ENCODE measurements around the gene CYB561A3. TPM values are rescaled to one million over a fixed set of nuclear protein-coding genes. Genes with fewer than 3 reads are reported as not detected.

Gene CYB561A3
- polyA plus RNA-seq, 1 experiment, result 34.5 TPM

DNA sequence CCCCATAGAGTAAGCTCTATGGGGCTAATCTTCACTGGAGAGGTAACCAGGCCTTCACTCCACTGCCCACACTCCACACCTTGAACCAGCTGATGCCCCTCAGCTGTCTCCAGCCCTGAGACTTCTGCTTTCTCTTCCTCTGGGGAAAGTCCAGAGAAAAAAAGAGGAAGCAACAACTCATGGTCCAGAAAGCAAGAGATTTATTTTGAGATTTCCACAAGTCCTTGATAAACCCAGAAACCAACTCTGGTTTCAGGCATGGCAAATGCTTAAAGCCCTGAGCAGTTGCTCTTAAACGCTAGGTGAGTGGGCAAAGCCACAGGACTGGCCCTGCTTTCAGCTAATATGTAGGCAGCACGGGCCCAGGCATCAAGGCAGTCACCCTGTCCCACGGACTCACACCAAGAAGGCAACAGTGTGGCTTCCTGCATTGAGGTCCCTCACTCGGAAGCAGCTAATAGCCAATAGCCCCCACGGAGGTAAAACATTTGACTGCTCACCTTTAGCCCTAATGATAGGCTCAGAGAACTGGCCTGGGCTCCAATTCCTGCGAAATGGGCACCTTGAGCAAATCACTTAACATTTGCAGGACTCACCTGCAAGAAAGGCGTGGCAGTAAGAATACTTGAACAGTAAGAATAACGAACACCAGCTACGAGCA is 4.3 kb downstream of the CYB561A3 start:
- TF ChIP-seq, protein P1, sequence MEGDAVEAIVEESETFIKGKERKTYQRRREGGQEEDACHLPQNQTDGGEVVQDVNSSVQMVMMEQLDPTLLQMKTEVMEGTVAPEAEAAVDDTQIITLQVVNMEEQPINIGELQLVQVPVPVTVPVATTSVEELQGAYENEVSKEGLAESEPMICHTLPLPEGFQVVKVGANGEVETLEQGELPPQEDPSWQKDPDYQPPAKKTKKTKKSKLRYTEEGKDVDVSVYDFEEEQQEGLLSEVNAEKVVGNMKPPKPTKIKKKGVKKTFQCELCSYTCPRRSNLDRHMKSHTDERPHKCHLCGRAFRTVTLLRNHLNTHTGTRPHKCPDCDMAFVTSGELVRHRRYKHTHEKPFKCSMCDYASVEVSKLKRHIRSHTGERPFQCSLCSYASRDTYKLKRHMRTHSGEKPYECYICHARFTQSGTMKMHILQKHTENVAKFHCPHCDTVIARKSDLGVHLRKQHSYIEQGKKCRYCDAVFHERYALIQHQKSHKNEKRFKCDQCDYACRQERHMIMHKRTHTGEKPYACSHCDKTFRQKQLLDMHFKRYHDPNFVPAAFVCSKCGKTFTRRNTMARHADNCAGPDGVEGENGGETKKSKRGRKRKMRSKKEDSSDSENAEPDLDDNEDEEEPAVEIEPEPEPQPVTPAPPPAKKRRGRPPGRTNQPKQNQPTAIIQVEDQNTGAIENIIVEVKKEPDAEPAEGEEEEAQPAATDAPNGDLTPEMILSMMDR (IDR thresholded peaks at IDR 0.05; ENCODE audit: low read depth, low read length), result no peak
- no peaks in the 10 kb centered on the region for H3K9me3 ChIP-seq (ENCODE audit: control insufficient read depth, insufficient read depth, low read length)
- DNase-seq (ENCODE audit: low read depth, low spot score), result no peak
- no peak overlapping the region for H3K4me3 ChIP-seq (ENCODE audit: low read depth, low read length)
- CTCF ChIA-PET, result interaction anchor here (0.5 to 3.6 kb wide), 3 partner anchors 21 to 112 kb away, joined by 3 to 21 read pairs (median 5); no protein-coding TSS in a partner anchor
- H3K27ac ChIP-seq (ENCODE audit: low read depth, low read length), result no peak overlapping the region
- no peaks in the 10 kb centered on the region for H3K27me3 ChIP-seq (ENCODE audit: control insufficient read depth, insufficient read depth, low read length)
- POLR2A ChIA-PET, result no interaction called here

DNA sequence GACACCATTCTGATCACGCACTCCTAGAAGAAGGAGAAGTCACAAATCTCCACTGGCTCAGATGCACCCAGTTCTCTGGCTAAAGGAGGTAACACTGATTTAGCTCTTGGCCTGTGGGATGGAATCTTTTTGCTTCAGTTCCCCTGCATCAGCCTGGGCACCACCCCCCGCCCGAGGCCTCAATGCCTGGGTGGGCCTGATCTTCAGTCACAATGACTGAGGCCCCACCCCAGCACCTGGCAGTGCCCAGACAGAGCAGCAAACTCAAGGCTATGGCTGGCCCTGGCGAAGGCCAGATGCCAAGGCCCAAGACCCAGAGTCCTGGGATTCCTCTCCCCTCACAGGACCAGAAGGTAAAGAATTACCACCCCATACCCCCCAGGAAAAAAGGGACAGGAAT is 5.0 kb downstream of the CYB561A3 start:
- ChIA-PET POLR2A (interaction anchor here (1.0 kb wide), 1 partner anchor 13 kb away, joined by 3 read pairs; no protein-coding TSS in a partner anchor), CTCF (interaction anchor here (2.1 to 3.6 kb wide), 2 partner anchors 20 to 29 kb away, joined by 9 to 21 read pairs; no protein-coding TSS in a partner anchor)
- no peak overlapping the region for H3K27ac ChIP-seq (ENCODE audit: low read depth, low read length)
- no peak overlapping the region for H3K4me3 ChIP-seq (ENCODE audit: low read depth, low read length)
- H3K9me3 ChIP-seq (ENCODE audit: control insufficient read depth, insufficient read depth, low read length), result no peaks in the 10 kb centered on the region
- TF ChIP-seq, protein P1 (IDR thresholded peaks at IDR 0.05; ENCODE audit: low read depth, low read length), result no peak
- DNase-seq (ENCODE audit: low read depth, low spot score), result no peak
- no peaks in the 10 kb centered on the region for H3K27me3 ChIP-seq (ENCODE audit: control insufficient read depth, insufficient read depth, low read length)

DNA sequence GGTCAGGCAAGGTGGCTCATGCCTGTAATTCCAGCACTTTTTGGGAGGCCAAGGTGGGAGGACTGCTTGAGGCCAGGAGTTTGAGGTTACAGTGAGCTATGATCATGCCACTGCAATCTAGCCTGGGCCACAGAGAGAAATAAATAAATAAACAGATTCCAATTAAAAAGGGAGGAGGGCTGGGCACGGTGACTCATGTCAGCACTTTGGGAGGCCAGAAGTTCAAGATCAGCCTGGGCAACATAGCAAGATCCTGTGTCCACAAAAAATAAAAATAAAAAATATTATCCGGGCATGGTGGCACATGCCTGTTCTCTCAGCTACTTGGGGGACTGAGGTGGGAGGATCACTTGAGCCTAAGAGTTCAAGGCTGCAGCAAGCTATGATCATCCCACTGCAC is 7.5 kb downstream of the CYB561A3 start:
- ChIA-PET POLR2A (no interaction called here), CTCF (interaction anchor here (1.7 kb wide), 1 partner anchor 18 kb away, joined by 9 read pairs; no protein-coding TSS in a partner anchor)
- TF ChIP-seq, protein P1 (IDR thresholded peaks at IDR 0.05; ENCODE audit: low read depth, low read length), result no peak
- no peak overlapping the region for H3K27ac ChIP-seq (ENCODE audit: low read depth, low read length)
- no peaks in the 10 kb centered on the region for H3K9me3 ChIP-seq (ENCODE audit: control insufficient read depth, insufficient read depth, low read length)
- no peak for DNase-seq (ENCODE audit: low read depth, low spot score)
- no peaks in the 10 kb centered on the region for H3K27me3 ChIP-seq (ENCODE audit: control insufficient read depth, insufficient read depth, low read length)
- no peak overlapping the region for H3K4me3 ChIP-seq (ENCODE audit: low read depth, low read length)

DNA sequence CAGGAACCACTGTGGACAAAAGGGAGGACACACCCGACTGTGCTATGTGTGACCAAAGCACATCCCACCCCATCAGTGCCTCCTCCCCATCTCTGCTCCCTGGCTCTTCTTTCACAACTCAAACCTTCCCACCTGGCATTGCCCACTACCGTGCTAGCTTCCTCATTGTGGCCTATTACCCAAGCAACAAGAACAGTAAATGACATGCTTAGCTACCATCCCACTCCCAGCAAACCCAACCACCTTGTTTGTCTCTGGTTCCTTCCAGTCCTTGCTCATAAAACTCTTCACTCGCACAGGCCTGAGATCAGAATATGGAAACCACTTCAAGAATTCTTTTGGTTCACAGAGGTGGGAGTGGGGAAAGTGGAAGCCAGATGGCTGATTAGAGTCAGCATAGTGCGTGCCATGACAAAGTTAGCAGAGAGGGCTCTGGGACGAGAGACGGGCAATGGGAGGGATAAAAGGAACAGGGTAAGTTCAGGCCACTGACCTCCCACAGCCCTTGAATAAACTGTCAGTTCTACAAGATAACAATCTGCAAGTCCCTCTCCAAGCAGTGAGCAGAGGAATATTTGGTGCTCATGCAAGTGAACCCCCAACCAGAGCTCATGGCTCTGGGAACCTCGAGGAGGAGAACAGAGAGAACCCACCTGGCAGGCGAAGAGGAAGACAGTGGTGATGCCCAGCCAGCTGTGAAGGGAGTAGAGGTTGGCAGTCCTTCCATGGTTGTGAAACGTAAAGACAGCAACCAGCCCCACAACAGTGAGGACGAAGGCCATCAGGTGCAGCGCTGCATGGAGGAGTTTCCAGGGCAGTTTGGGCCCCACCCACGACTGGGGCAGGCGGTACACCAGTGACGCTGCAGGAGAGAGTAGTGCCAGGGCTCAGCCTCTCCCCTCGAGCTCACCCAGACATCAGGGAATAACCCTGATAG is 8.3 kb downstream of the CYB561A3 start:
- ChIA-PET CTCF (interaction anchor here (1.2 to 1.7 kb wide), 2 partner anchors 17 to 32 kb away, joined by 3 to 9 read pairs; no protein-coding TSS in a partner anchor), POLR2A (interaction anchor here (2.2 kb wide), 1 partner anchor 8 kb away, joined by 7 read pairs; the partner anchor contains the start of gene CYB561A3)
- TF ChIP-seq, protein P1 (IDR thresholded peaks at IDR 0.05; ENCODE audit: low read depth, low read length), result no peak
- H3K27me3 ChIP-seq (ENCODE audit: control insufficient read depth, insufficient read depth, low read length), result no peaks in the 10 kb centered on the region
- no peak overlapping the region for H3K27ac ChIP-seq (ENCODE audit: low read depth, low read length)
- no peaks in the 10 kb centered on the region for H3K9me3 ChIP-seq (ENCODE audit: control insufficient read depth, insufficient read depth, low read length)
- DNase-seq (ENCODE audit: low read depth, low spot score), result no peak
- no peak overlapping the region for H3K4me3 ChIP-seq (ENCODE audit: low read depth, low read length)
